ENCODE results near the gene LMAN2L. TPM values are rescaled to one million over a fixed set of nuclear protein-coding genes. Genes with fewer than 3 reads are reported as not detected.
A peak's percentile ranks its signal among the peaks of the same experiment; 100 is the strongest.

Gene LMAN2L
- total RNA-seq, 1 experiment from 2014 or later, result 17.6 TPM

DNA sequence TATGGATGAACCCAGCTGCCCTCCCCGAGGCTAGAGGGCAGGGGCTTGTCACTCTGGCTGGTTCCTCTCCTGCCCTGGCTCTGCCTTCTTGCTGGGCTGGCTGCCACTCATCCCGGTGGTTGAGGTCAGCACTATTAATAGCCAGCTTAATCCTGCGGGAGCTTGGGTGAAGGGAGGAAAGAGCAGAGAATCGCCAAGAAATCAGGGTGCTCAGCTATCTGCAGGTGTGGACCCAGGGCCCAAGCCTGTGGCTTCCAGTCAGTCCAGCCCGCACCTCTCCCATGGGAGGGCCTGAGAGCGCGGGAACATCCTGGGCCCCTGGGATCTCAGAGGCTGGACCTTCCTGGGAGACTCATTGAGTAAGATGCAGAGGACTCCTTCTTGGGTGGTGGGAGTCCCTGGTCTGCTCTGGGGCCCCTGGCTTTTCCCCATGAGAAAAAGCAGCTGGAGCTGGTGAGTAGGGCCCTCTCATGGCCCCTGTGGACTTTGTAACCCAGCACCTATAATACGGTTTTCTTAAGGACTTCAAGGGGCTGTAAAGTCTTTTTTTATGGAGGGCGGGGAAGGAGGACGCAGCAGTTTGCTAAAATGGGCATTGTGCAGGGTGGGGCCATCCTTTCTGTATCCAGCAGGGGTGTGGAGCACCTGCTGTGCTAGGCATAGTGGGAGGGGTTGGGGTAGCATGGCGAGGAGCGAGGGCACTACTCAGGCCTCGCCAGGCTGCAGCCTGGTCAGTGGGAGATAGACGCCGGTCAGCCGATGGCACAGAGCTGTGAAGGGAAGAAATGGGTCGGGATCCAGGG, 48.8 kb upstream of the LMAN2L start:
- no peaks in the 10 kb centered on the region for H3K79me1 ChIP-seq (ENCODE audit: insufficient read depth, low read depth, low read length, poor library complexity, severe bottlenecking)
- H2AK5ac ChIP-seq (ENCODE audit: insufficient read length, low read length), result no peak overlapping the region
- H3K23me2 ChIP-seq (ENCODE audit: insufficient read length, low read depth, low read length, poor library complexity, severe bottlenecking), result no peaks in the 10 kb centered on the region
- H4K5ac ChIP-seq (ENCODE audit: insufficient read length, low read depth, low read length), result no peak overlapping the region
- no peak overlapping the region for H3K23ac ChIP-seq (ENCODE audit: insufficient read length, low read depth, low read length)
- H4K20me1 ChIP-seq (ENCODE audit: control insufficient read depth, insufficient read depth, insufficient read length), result no peaks in the 10 kb centered on the region
- H3K9ac ChIP-seq (ENCODE audit: extremely low read depth, insufficient read length, low read length), result no peak overlapping the region
- H3K18ac ChIP-seq (ENCODE audit: insufficient read length, low read depth, low read length), result no peak overlapping the region
- Mint-ChIP-seq H3K9me3 (no peaks in the 10 kb centered on the region), H3K27me3 (ENCODE audit: low read depth) (no peaks in the 10 kb centered on the region), H3K4me3 (no peak overlapping the region), H3K4me1 (peaks cover 7 to 13% of the 10 kb centered on the region in 2 experiments), H3K27ac (peak overlapping the region in 2 of 3 experiments; percentile 58 to 98; a peak in 4 of 7 replicates), H3K36me3 (ENCODE audit: insufficient read depth in 1 of 3, low read depth in 3 of 3) (no peaks in the 10 kb centered on the region; a peak in 2 of 7 replicates)
- H3K4ac ChIP-seq (ENCODE audit: low read depth, low read length), result no peak overlapping the region
- no peak overlapping the region for H3T11ph ChIP-seq (ENCODE audit: low read length)
- no peak overlapping the region for H2AFZ ChIP-seq (ENCODE audit: low read length)
- no peaks in the 10 kb centered on the region for H3K27me3 ChIP-seq (ENCODE audit: insufficient read depth, low read length)
- no peaks in the 10 kb centered on the region for H3K79me2 ChIP-seq (ENCODE audit: insufficient read depth, low read length)
- no peak overlapping the region for H2BK12ac ChIP-seq (ENCODE audit: insufficient read length, low read depth, low read length)
- H4K91ac ChIP-seq (ENCODE audit: insufficient read length, low read depth, low read length), result no peak overlapping the region
- no peaks in the 10 kb centered on the region for H3K9me3 ChIP-seq (ENCODE audit: control insufficient read depth, low read depth, low read length)
- no peaks in the 10 kb centered on the region for H3K4me1 ChIP-seq (ENCODE audit: insufficient read depth, low read length)
- H2BK15ac ChIP-seq (ENCODE audit: low read depth, low read length), result no peak overlapping the region
- H3K56ac ChIP-seq (ENCODE audit: insufficient read length, low read depth, low read length), result no peak overlapping the region
- DNase-seq, result no peak
- H2BK5ac ChIP-seq (ENCODE audit: insufficient read length, low read length), result no peak overlapping the region
- H3K27ac ChIP-seq (ENCODE audit: insufficient read length, low read depth, low read length), result no peak overlapping the region
- H2BK120ac ChIP-seq (ENCODE audit: low read depth, low read length, poor library complexity, severe bottlenecking), result no peak overlapping the region
- H3K4me2 ChIP-seq (ENCODE audit: insufficient read depth, insufficient read length, low read length), result no peak overlapping the region
- TF ChIP-seq, protein P1, sequence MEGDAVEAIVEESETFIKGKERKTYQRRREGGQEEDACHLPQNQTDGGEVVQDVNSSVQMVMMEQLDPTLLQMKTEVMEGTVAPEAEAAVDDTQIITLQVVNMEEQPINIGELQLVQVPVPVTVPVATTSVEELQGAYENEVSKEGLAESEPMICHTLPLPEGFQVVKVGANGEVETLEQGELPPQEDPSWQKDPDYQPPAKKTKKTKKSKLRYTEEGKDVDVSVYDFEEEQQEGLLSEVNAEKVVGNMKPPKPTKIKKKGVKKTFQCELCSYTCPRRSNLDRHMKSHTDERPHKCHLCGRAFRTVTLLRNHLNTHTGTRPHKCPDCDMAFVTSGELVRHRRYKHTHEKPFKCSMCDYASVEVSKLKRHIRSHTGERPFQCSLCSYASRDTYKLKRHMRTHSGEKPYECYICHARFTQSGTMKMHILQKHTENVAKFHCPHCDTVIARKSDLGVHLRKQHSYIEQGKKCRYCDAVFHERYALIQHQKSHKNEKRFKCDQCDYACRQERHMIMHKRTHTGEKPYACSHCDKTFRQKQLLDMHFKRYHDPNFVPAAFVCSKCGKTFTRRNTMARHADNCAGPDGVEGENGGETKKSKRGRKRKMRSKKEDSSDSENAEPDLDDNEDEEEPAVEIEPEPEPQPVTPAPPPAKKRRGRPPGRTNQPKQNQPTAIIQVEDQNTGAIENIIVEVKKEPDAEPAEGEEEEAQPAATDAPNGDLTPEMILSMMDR (conservative IDR thresholded peaks at IDR 0.05), result no peak
- H3K14ac ChIP-seq (ENCODE audit: insufficient read depth, low read length), result no peak overlapping the region; the same call in 1 of the 2 replicates
- no peak overlapping the region for H2BK20ac ChIP-seq (ENCODE audit: low read depth, low read length, poor library complexity, severe bottlenecking)
- no peak overlapping the region for H4K8ac ChIP-seq (replicated peaks; ENCODE audit: insufficient read length, low read depth, low read length)
- WGBS (ENCODE audit: extremely low coverage, insufficient read length, low lambda C conversion rate), result no CpG with 5 or more reads among the region's 17 CpGs

Measured in H9 (cell line).